T-cell (primary cell): ENCODE measurements around the gene TNNI3K. TPM values are rescaled to one million over a fixed set of nuclear protein-coding genes. Genes with fewer than 3 reads are reported as not detected.

Source experiments
- ATAC-seq, 4 experiments: fragments of 200-7000 bp in 3 of 4; fragments of 150-1000 bp in 1 of 4; cut with Tn5 transposase; replicated peaks in 1 of 4; 1 replicate in 3 of 4; 2 replicates in 1 of 4; pipeline ENCODE4 v1.10.0; 2021; ENCODE audit warnings: moderate library complexity in 3 of 4, mild to moderate bottlenecking in 2 of 4, moderate number of reproducible peaks in 1 of 4
- CTCF ChIA-PET, 2 donors: fragments of 300-600 bp; sonication (Branson Sonifier 250); formaldehyde crosslinking; loops; one replicate each; lab custom pipeline; 2022; ENCODE audit warnings: antibody characterized with exemption in 2 of 2; lab: Charles Lee
- POLR2A ChIA-PET, 2 donors: fragments of 300-600 bp; sonication (Branson Sonifier 250); formaldehyde crosslinking; loops; one replicate each; lab custom pipeline; 2022; ENCODE audit warnings: antibody characterized with exemption in 2 of 2; lab: Charles Lee
- DNase-seq, 35 experiments: peaks; one replicate each; pipeline versions ENCODE4 v3.0.0 to v3.0.0-alpha.2; 2013 to 2023
- H3K27ac ChIP-seq: one replicate; pipeline ENCODE4 v1.5.1; 2013; ENCODE audit warnings: low read length
- H3K27me3 ChIP-seq, 2 experiments: replicated peaks in 1 of 2; 1 replicate in 1 of 2; 2 replicates in 1 of 2; pipeline versions ENCODE4 v1.6.1 to v1.7.0; 2013; ENCODE audit warnings: low read length in 1 of 2, mixed read lengths in 1 of 2; ENCODE audit not compliant: control insufficient read depth in 2 of 2, insufficient read depth in 2 of 2; ENCODE audit errors: extremely low read depth in 1 of 2
- H3K36me3 ChIP-seq, 2 donors: 1 replicate in 1 of 2; 2 replicates in 1 of 2; pipeline versions ENCODE4 v1.6.1 to v1.7.0; 2013; ENCODE audit warnings: low read length in 1 of 2; ENCODE audit not compliant: control insufficient read depth in 2 of 2, insufficient read depth in 1 of 2; ENCODE audit errors: extremely low read depth in 1 of 2
- H3K4me1 ChIP-seq, 2 experiments: 1 replicate in 1 of 2; 2 replicates in 1 of 2; pipeline versions ENCODE4 v1.6.1 to v1.7.0; 2013; ENCODE audit warnings: low read length in 2 of 2, mixed read lengths in 1 of 2; ENCODE audit not compliant: insufficient read depth in 2 of 2, control insufficient read depth in 1 of 2; ENCODE audit errors: extremely low read depth in 1 of 2
- H3K4me3 ChIP-seq, 2 donors: 1 replicate in 1 of 2; 2 replicates in 1 of 2; pipeline versions ENCODE4 v1.5.1 to v1.7.0; 2013; ENCODE audit warnings: mild to moderate bottlenecking in 2 of 2, low read length in 1 of 2, moderate library complexity in 1 of 2; ENCODE audit not compliant: control insufficient read depth in 1 of 2; ENCODE audit errors: extremely low read depth in 1 of 2
- H3K9me3 ChIP-seq: 2 replicates; pipeline ENCODE4 v1.7.0; 2013
- H3K27ac Mint-ChIP-seq, 2 donors: one replicate each; pipeline ENCODE4 v1.8.0; 2020 to 2021; ENCODE audit warnings: mild to moderate bottlenecking in 2 of 2, mixed read lengths in 2 of 2
- H3K27me3 Mint-ChIP-seq, 2 donors: one replicate each; pipeline ENCODE4 v1.8.0; 2021 to 2022; ENCODE audit warnings: mixed read lengths in 2 of 2
- H3K36me3 Mint-ChIP-seq: one replicate; pipeline ENCODE4 v1.8.0; 2021; ENCODE audit warnings: mixed read lengths
- H3K4me1 Mint-ChIP-seq, 3 donors: one replicate each; pipeline ENCODE4 v1.8.0; 2020 to 2022; ENCODE audit warnings: mixed read lengths in 3 of 3, mild to moderate bottlenecking in 1 of 3
- H3K4me3 Mint-ChIP-seq, 3 donors: one replicate each; pipeline ENCODE4 v1.8.0; 2020 to 2022; ENCODE audit warnings: mild to moderate bottlenecking in 3 of 3, mixed read lengths in 3 of 3, moderate library complexity in 3 of 3
- H3K9me3 Mint-ChIP-seq, 3 donors: one replicate each; pipeline ENCODE4 v1.8.0; 2020 to 2022; ENCODE audit warnings: mixed read lengths in 3 of 3
- WGBS: methylation state at CpG from one replicate; pipeline ENCODE4 v1.1.5; 2013; ENCODE audit warnings: missing lambda C conversion rate; ENCODE audit not compliant: insufficient coverage; 5-methylcytosine and 5-hydroxymethylcytosine counted together
- total RNA-seq, 35 experiments: library from RNA in 6 of 35; stranded (reverse) in 6 of 35; fragments of 120-200 nt in 1 of 35; gene quantifications; one replicate each; pipeline versions ENCODE4 v1.2.1 to v1.2.4 and lab custom pipeline; 2013 to 2026

The TNNI3K gene
- total RNA-seq, 5 donors from 2014 or later (not counting 1 experiment from before 2014, with no cell fraction given): 0.89 to 1.2 TPM; not detected in 3

DNA sequence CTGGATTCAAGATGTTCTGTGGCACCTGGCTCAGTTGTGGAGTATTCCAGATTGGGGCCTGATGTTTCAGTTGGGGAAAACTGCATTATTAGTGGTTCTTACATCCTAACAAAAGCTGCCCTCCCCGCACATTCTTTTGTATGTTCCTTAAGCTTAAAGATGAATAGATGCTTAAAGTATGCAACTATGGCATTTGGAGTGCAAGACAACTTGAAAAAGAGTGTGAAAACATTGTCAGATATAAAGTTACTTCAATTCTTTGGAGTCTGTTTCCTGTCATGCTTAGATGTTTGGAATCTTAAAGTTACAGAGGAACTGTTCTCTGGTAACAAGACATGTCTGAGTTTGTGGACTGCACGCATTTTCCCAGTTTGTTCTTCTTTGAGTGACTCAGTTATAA, 29.9 kb upstream of the TNNI3K start:
- no peak overlapping the region for H3K27ac Mint-ChIP-seq

DNA sequence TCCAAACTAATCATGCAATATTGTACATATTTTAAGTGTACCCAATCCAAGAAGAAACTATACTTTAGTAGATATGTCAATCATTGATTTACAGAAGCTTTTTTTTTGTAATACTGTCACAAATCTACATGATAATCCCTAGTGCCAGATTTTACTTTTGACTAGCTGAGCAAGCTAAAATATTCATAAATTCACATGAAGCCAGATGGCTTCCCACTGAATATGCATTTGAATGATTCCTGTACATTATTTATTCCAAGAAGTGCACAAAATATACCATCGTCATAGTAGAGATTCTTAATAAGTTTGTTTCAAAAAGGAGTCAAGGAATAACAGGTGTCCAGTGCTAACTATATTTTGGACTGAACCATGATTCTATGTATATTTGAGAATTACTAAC, 20.0 kb upstream of the TNNI3K start:
- POLR2A ChIA-PET: no interaction called here
- no peak overlapping the region for H3K27ac ChIP-seq

More for the DNA sequence above, 29.9 kb upstream of the TNNI3K start:
- Histone ChIP-seq H3K4me1 (no peaks in the 10 kb centered on the region), H3K27me3 (no peaks in the 10 kb centered on the region), H3K36me3 (peaks cover 0 to 5% of the 10 kb centered on the region in 2 donors), H3K4me3 (no peak overlapping the region), H3K9me3 (no peaks in the 10 kb centered on the region), H3K27ac (no peak overlapping the region)
- Mint-ChIP-seq H3K36me3 (peaks cover 45% of the 10 kb centered on the region), H3K4me1 (peaks cover 0 to 7% (median 4%) of the 10 kb centered on the region in 3 donors), H3K9me3 (peaks cover 0 to under 1% (median 0%) of the 10 kb centered on the region in 3 donors), H3K27me3 (no peaks in the 10 kb centered on the region), H3K4me3 (no peak overlapping the region)
- WGBS: no CpG with 5 or more reads among the region's 2 CpGs
- ATAC-seq (no peak), DNase-seq (no peak)
- ChIA-PET CTCF (no interaction called here), POLR2A (interaction anchor here in 1 of 2 donors (0.5 to 0.6 kb wide), 2 partner anchors 550 to 893 kb away, joined by 3 read pairs; no protein-coding TSS in a partner anchor)

DNA sequence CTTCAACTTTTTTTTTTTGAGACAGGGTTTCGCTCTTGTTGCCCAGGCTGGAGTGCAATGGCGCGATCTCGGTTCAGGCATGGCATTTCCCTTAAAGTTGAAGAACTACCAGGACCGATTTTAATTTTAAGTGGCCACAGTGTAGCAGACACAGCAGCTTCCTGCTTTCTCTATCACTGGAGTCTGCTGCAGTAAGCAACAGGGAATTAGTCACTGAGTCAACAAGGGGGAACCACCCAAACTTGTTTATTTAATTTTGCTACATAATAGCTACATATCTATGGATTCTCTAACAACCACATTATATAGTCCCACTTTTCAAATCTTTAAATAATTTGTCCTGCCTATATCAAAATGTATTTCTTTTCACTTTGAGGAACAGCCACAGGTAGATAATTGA, 12.5 kb upstream of the TNNI3K start:
- CTCF ChIA-PET: no interaction called here

More for the DNA sequence above, 20.0 kb upstream of the TNNI3K start:
- Mint-ChIP-seq H3K9me3 (peaks cover 0 to 4% (median 0%) of the 10 kb centered on the region in 3 donors), H3K4me1 (no peaks in the 10 kb centered on the region), H3K4me3 (no peak overlapping the region), H3K27ac (no peak overlapping the region), H3K36me3 (peaks cover 8% of the 10 kb centered on the region), H3K27me3 (no peaks in the 10 kb centered on the region)
- H3K9me3 ChIP-seq: no peaks in the 10 kb centered on the region
- DNase-seq (no peak), ATAC-seq (no peak)
- H3K4me1 ChIP-seq: no peaks in the 10 kb centered on the region
- H3K36me3 ChIP-seq: no peaks in the 10 kb centered on the region
- no peaks in the 10 kb centered on the region for H3K27me3 ChIP-seq
- CTCF ChIA-PET: no interaction called here
- H3K4me3 ChIP-seq: no peak overlapping the region
- WGBS: no CpG with 5 or more reads among the region's 1 CpG

DNA sequence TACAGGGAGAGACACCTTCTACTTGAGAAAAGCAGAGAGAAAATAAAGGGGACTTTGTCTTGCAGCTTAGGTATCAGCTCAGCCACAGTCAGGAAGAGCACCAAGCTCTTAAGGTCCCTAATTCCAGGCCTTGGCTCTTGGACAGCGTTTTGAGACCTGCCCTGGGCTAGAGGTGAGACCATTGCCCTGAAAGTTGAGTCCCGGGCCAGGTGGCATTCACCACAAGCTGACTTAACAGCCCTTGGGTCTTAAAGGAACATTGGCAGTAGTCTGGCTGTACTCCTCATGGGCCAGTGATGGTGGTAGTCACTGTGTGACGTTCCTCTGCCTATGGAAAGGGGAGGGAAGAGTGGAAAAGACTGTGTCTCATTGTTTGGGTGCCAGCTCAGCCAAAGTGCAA, 11.7 kb upstream of the TNNI3K start:
- H3K4me3 ChIP-seq: no peak overlapping the region
- no peaks in the 10 kb centered on the region for H3K4me1 ChIP-seq
- ChIA-PET CTCF (no interaction called here), POLR2A (no interaction called here)
- Mint-ChIP-seq H3K4me3 (no peak overlapping the region), H3K27me3 (no peaks in the 10 kb centered on the region), H3K36me3 (peaks cover 16% of the 10 kb centered on the region), H3K27ac (no peak overlapping the region), H3K4me1 (no peaks in the 10 kb centered on the region), H3K9me3 (peaks cover 34 to 65% (median 35%) of the 10 kb centered on the region in 3 donors)
- H3K36me3 ChIP-seq: no peaks in the 10 kb centered on the region
- peaks cover 2% of the 10 kb centered on the region for H3K9me3 ChIP-seq
- H3K27me3 ChIP-seq: no peaks in the 10 kb centered on the region
- ATAC-seq: no peak
- WGBS: 48% methylated on average over 3 of the region's 3 CpGs
- no peak for DNase-seq
- H3K27ac ChIP-seq: no peak overlapping the region

More for the DNA sequence above, 12.5 kb upstream of the TNNI3K start:
- no peaks in the 10 kb centered on the region for H3K4me1 Mint-ChIP-seq
- Histone ChIP-seq H3K36me3 (no peaks in the 10 kb centered on the region), H3K9me3 (peaks cover 2% of the 10 kb centered on the region), H3K27ac (no peak overlapping the region), H3K27me3 (no peaks in the 10 kb centered on the region), H3K4me3 (no peak overlapping the region), H3K4me1 (no peaks in the 10 kb centered on the region)
- no peak overlapping the region for H3K4me3 Mint-ChIP-seq
- H3K27me3 Mint-ChIP-seq: no peaks in the 10 kb centered on the region
- POLR2A ChIA-PET: interaction anchor here in 1 of 2 donors (0.7 kb wide), 1 partner anchor 17 kb away, joined by 3 read pairs; no protein-coding TSS in a partner anchor
- ATAC-seq (no peak), DNase-seq (no peak)
- peaks cover 34 to 61% (median 34%) of the 10 kb centered on the region in 3 donors for H3K9me3 Mint-ChIP-seq
- H3K36me3 Mint-ChIP-seq: peaks cover 16% of the 10 kb centered on the region
- 89% methylated on average over 5 of the region's 5 CpGs for WGBS
- H3K27ac Mint-ChIP-seq: no peak overlapping the region

DNA sequence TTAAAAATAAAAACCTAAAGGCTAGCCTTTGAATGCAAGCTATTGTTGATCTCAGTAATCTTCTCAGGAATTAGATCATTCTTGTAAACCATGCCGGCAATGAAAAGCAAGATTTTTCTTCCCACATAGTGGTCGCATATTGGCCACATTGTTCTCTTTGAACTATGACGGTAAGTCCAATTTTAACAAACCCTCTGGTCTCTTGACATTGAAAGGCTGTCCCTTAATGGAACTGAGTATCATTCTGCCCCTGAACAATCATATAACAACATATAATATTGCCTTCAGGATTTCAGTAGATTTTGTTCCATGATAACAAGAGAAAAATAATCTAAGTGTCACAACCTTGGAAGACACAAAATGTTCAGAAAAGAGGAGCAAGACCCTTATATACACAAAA, 1.3 kb downstream of the TNNI3K start:
- no peaks in the 10 kb centered on the region for H3K4me1 Mint-ChIP-seq
- H3K27ac Mint-ChIP-seq: no peak overlapping the region
- Histone ChIP-seq H3K9me3 (no peaks in the 10 kb centered on the region), H3K4me3 (no peak overlapping the region), H3K27ac (no peak overlapping the region), H3K36me3 (no peaks in the 10 kb centered on the region), H3K4me1 (no peaks in the 10 kb centered on the region), H3K27me3 (no peaks in the 10 kb centered on the region)
- DNase-seq (no peak), ATAC-seq (no peak)
- no peaks in the 10 kb centered on the region for H3K36me3 Mint-ChIP-seq
- WGBS: 94% methylated on average over 2 of the region's 3 CpGs
- no peak overlapping the region for H3K4me3 Mint-ChIP-seq
- ChIA-PET CTCF (interaction anchor here in 1 of 2 donors (0.8 kb wide), 1 partner anchor 14 kb away, joined by 3 read pairs; no protein-coding TSS in a partner anchor), POLR2A (no interaction called here)
- peaks cover 0 to 7% (median 5%) of the 10 kb centered on the region in 3 donors for H3K9me3 Mint-ChIP-seq
- H3K27me3 Mint-ChIP-seq: no peaks in the 10 kb centered on the region

DNA sequence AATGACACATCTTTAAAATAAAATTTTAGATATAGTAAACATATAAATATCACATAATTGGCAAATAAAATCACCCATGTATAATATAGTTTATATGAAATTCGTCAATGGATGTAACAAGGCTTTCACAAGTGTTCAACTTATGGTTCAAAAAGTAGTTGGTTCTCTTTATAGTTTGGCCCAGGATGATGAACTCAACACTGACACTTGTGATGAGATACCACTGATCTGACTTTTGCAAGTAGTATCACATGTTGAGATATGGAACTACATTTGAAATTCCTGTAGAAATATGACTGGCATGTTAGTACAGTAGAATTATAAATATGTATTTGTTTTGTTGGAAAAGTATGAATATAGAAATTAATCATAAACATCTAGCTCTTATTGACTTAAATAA, 1.8 kb downstream of the TNNI3K start:
- no peaks in the 10 kb centered on the region for H3K4me1 ChIP-seq
- no peak overlapping the region for H3K4me3 Mint-ChIP-seq
- ATAC-seq (no peak), DNase-seq (no peak)
- peaks cover 0 to 7% (median 4%) of the 10 kb centered on the region in 3 donors for H3K9me3 Mint-ChIP-seq
- POLR2A ChIA-PET: no interaction called here
- H3K27me3 Mint-ChIP-seq: no peaks in the 10 kb centered on the region
- no peaks in the 10 kb centered on the region for H3K4me1 Mint-ChIP-seq
- WGBS: 40% methylated on average over 1 of the region's 1 CpG
- H3K27ac Mint-ChIP-seq: no peak overlapping the region
- no peak overlapping the region for H3K4me3 ChIP-seq
- H3K27me3 ChIP-seq: no peaks in the 10 kb centered on the region
- H3K27ac ChIP-seq: no peak overlapping the region
- no peaks in the 10 kb centered on the region for H3K36me3 ChIP-seq
- no peaks in the 10 kb centered on the region for H3K9me3 ChIP-seq
- no peaks in the 10 kb centered on the region for H3K36me3 Mint-ChIP-seq
- CTCF ChIA-PET: no interaction called here
